DOHH2 (cell line): Measurements from ENCODE around the gene TFAP2A.

Experiments used
- H3F3A ChIP-seq: fragments of 200-600 bp; sonication (generic), shearing (Covaris generic); 2 replicates; pipeline ENCODE4 v1.6.0; 2016; ENCODE audit warnings: antibody characterized with exemption, mild to moderate bottlenecking; ENCODE audit not compliant: control insufficient read depth, insufficient read depth
- H3K27ac ChIP-seq: fragments of 200-600 bp; sonication (generic); 2 replicates; pipeline ENCODE4 v1.5.1; 2014; ENCODE audit warnings: low read depth, mild to moderate bottlenecking, low read length, moderate library complexity
- H3K27me3 ChIP-seq: fragments of 200-600 bp; sonication (generic); 2 replicates; pipeline ENCODE4 v1.6.1; 2014; ENCODE audit warnings: mild to moderate bottlenecking, low read length, mixed read lengths; ENCODE audit not compliant: control insufficient read depth
- H3K36me3 ChIP-seq: fragments of 200-600 bp; sonication (generic); 2 replicates; pipeline ENCODE4 v1.6.1; 2014; ENCODE audit warnings: mild to moderate bottlenecking, low read length, moderate library complexity, mixed read lengths; ENCODE audit not compliant: control insufficient read depth
- H3K4me1 ChIP-seq: fragments of 200-600 bp; sonication (generic); 2 replicates; pipeline ENCODE4 v1.6.1; 2014; ENCODE audit warnings: mild to moderate bottlenecking, low read length, mixed read lengths; ENCODE audit not compliant: control insufficient read depth
- H3K4me2 ChIP-seq: fragments of 200-600 bp; sonication (generic); 2 replicates; pipeline ENCODE4 v1.6.0; 2014; ENCODE audit warnings: mild to moderate bottlenecking, low read length, moderate library complexity
- H3K4me3 ChIP-seq: fragments of 200-600 bp; sonication (generic); 2 replicates; pipeline ENCODE4 v1.5.1; 2014; ENCODE audit warnings: mild to moderate bottlenecking, low read length, mixed read lengths
- H3K79me2 ChIP-seq: fragments of 200-600 bp; sonication (generic); 2 replicates; pipeline ENCODE4 v1.6.1; 2014; ENCODE audit warnings: mild to moderate bottlenecking, low read length, mixed read lengths; ENCODE audit not compliant: control insufficient read depth
- H3K9me2 ChIP-seq: fragments of 200-600 bp; sonication (generic); replicated peaks from 2 replicates; pipeline ENCODE4 v1.6.1; 2014; ENCODE audit warnings: mild to moderate bottlenecking, low read length, mixed read lengths; ENCODE audit not compliant: control insufficient read depth
- H3K9me3 ChIP-seq: fragments of 200-600 bp; sonication (generic); 2 replicates; pipeline ENCODE4 v1.6.1; 2014; ENCODE audit warnings: antibody characterized with exemption, low read length, mixed read lengths; ENCODE audit not compliant: control insufficient read depth, insufficient read depth
- H4K20me1 ChIP-seq: fragments of 200-600 bp; sonication (generic); 2 replicates; pipeline ENCODE4 v1.6.0; 2014; ENCODE audit warnings: low read depth, mild to moderate bottlenecking, antibody characterized with exemption, low read length, moderate library complexity; ENCODE audit not compliant: control insufficient read depth, insufficient read depth
- CTCF ChIP-seq: fragments of 200-600 bp; sonication (generic); IDR thresholded peaks from one replicate; pipeline ENCODE4 v1.5.1; 2014; ENCODE audit warnings: antibody characterized with exemption, mild to moderate bottlenecking, low read depth, low read length; ENCODE audit not compliant: poor library complexity, severe bottlenecking
- EZH2phosphoT487 ChIP-seq: fragments of 200-600 bp; sonication (generic); IDR thresholded peaks from 2 replicates; pipeline ENCODE4 v1.6.1; 2017; ENCODE audit warnings: borderline replicate concordance, mild to moderate bottlenecking, antibody characterized with exemption, low read length, moderate library complexity, mixed read lengths

TFAP2A gene

GRCh38 chr6:10403385-10404106, 11.3 kb downstream of the TFAP2A start:
- Histone ChIP-seq H3K9me3 (no peaks in the 10 kb centered on the region), H3K79me2 (peaks cover 14% of the 10 kb centered on the region), H3K4me3 (peak overlapping the region; percentile 94), H3F3A (0 out of 2 replicates have a peak, but pooled peaks cover 6% of the 10 kb centered on the region), H3K9me2 (no peaks in the 10 kb centered on the region), H3K36me3 (peaks cover 7% of the 10 kb centered on the region), H3K4me2 (peak overlapping the region; percentile 97), H3K27ac (peak overlapping the region; percentile 37), H3K4me1 (peaks cover 47% of the 10 kb centered on the region), H3K27me3 (peaks cover 7% of the 10 kb centered on the region; the same call in 1 of the 2 replicates), H4K20me1 (no peaks in the 10 kb centered on the region)
- TF ChIP-seq EZH2phosphoT487 (no peak), CTCF (no peak)

GRCh38 chr6:10402648-10403311, 12.1 kb downstream of the TFAP2A start:
- TF ChIP-seq CTCF: no peak
- Histone ChIP-seq H3K4me3 (peak overlapping the region; percentile 94), H4K20me1 (no peaks in the 10 kb centered on the region), H3K36me3 (peaks cover 7% of the 10 kb centered on the region), H3K27ac (no peak overlapping the region), H3K4me2 (peak overlapping the region; percentile 97), H3K4me1 (peaks cover 41% of the 10 kb centered on the region), H3K9me2 (no peaks in the 10 kb centered on the region), H3F3A (0 out of 2 replicates have a peak, but pooled peaks cover 6% of the 10 kb centered on the region), H3K9me3 (no peaks in the 10 kb centered on the region), H3K79me2 (peaks cover 14% of the 10 kb centered on the region), H3K27me3 (peaks cover 6% of the 10 kb centered on the region; the same call in 1 of the 2 replicates)

- H3K4me2 ChIP-seq: no peak overlapping the region
- H3K9me3 ChIP-seq: no peaks in the 10 kb centered on the region
- no peak overlapping the region for H3K27ac ChIP-seq
- no peak overlapping the region for H3K4me3 ChIP-seq
- peaks cover 7% of the 10 kb centered on the region for H3K36me3 ChIP-seq
- peaks cover 33% of the 10 kb centered on the region for H3K4me1 ChIP-seq
- H3F3A ChIP-seq: 0 out of 2 replicates have a peak, but pooled peaks cover 4% of the 10 kb centered on the region
- peaks cover 14% of the 10 kb centered on the region for H3K79me2 ChIP-seq
- no peaks in the 10 kb centered on the region for H4K20me1 ChIP-seq
- no peaks in the 10 kb centered on the region for H3K9me2 ChIP-seq
- no peak for TF ChIP-seq CTCF
- no peak for TF ChIP-seq EZH2phosphoT487
- peaks cover 3% of the 10 kb centered on the region for H3K27me3 ChIP-seq
Measured at GRCh38 chr6:10401632-10402223, 13.1 kb downstream of the TFAP2A start.
